Activated CD8-positive, alpha-beta T cell treated with anti-CD3 and anti-CD28 coated beads for 36 hours (primary cell): ENCODE measurements around the gene ARHGAP31. TPM values are rescaled to one million over a fixed set of nuclear protein-coding genes. Genes with fewer than 3 reads are reported as not detected.

Experiments
- ATAC-seq: fragments of 200-7000 bp; cut with Tn5 transposase; one replicate; pipeline ENCODE4 v1.10.0; 2021; ENCODE audit warnings: mild to moderate bottlenecking, moderate library complexity
- CTCF ChIA-PET: fragments of 350-600 bp; sonication (Branson Sonifier 250); formaldehyde crosslinking; loops from one replicate; lab custom pipeline; 2021; ENCODE audit warnings: antibody characterized with exemption; lab: Charles Lee
- POLR2A ChIA-PET: fragments of 350-600 bp; sonication (Branson Sonifier 250); formaldehyde crosslinking; loops from one replicate; lab custom pipeline; 2021; ENCODE audit warnings: antibody characterized with exemption; lab: Charles Lee
- DNase-seq: peaks from one replicate; pipeline ENCODE4 v3.0.0-alpha.2; 2020
- H3K27ac Mint-ChIP-seq: one replicate; pipeline ENCODE4 v1.8.0; 2021; ENCODE audit warnings: mild to moderate bottlenecking, mixed read lengths
- H3K27me3 Mint-ChIP-seq: one replicate; pipeline ENCODE4 v1.8.0; 2021; ENCODE audit warnings: mixed read lengths
- H3K36me3 Mint-ChIP-seq: one replicate; pipeline ENCODE4 v1.8.0; 2021; ENCODE audit warnings: low read depth, mixed read lengths
- H3K4me1 Mint-ChIP-seq: one replicate; pipeline ENCODE4 v1.8.0; 2021; ENCODE audit warnings: low read depth, mixed read lengths
- H3K4me3 Mint-ChIP-seq: one replicate; pipeline ENCODE4 v1.8.0; 2021; ENCODE audit warnings: mild to moderate bottlenecking, moderate library complexity, mixed read lengths
- H3K9me3 Mint-ChIP-seq: one replicate; pipeline ENCODE4 v1.8.0; 2021; ENCODE audit warnings: mixed read lengths
- intact Hi-C: fragments of 100-400 bp; cut with micrococcal nuclease; formaldehyde crosslinking; loops from one replicate; pipeline ENCODE4 v1.10.0; 2022
- total RNA-seq, 2 experiments: library from RNA; stranded (reverse); gene quantifications; one replicate each; pipeline ENCODE4 v1.2.3, GENCODE V29; 2021
- TF ChIP-seq, protein P1 (sequence below): fragments of 200-600 bp; IDR thresholded peaks from one replicate; pipeline ENCODE4 v1.8.0; 2022; ENCODE audit warnings: antibody characterized with exemption, mild to moderate bottlenecking

ARHGAP31 gene
- total RNA-seq, 2 experiments from 2014 or later: 6.6 to 8.0 TPM

DNA sequence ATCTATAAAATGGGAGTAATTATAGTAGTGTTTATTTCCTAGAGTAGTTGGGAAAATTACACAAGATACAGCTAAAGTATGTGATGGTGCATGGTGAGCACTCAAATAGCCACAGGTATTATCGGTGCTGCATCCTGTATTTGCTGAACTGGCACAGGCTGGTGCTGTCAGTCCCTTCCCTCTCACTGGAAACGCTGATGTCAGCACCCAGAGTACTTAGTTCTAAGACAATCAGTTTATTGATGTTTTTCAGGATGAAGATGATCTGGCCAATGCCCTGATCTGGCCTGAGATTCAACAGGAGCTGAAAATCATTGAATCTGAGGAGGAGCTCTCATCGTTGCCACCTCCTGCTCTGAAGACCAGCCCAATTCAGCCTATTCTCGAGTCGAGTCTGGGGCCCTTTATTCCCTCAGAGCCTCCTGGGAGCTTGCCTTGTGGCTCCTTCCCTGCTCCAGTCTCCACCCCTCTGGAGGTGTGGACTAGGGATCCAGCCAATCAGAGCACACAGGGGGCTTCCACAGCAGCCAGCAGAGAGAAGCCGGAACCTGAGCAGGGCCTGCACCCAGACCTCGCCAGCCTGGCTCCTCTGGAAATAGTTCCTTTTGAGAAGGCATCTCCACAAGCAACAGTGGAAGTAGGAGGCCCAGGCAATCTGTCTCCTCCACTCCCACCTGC, 119.6 kb downstream of the ARHGAP31 start:
- Mint-ChIP-seq H3K4me1 (no peaks in the 10 kb centered on the region), H3K27ac (no peak overlapping the region), H3K4me3 (no peak overlapping the region), H3K9me3 (no peaks in the 10 kb centered on the region), H3K36me3 (peaks cover 8% of the 10 kb centered on the region), H3K27me3 (no peaks in the 10 kb centered on the region)
- ChIA-PET CTCF (no interaction called here), POLR2A (no interaction called here)
- ATAC-seq (no peak), DNase-seq (no peak)
- intact Hi-C loops: no loop called here
- TF ChIP-seq, protein P1, sequence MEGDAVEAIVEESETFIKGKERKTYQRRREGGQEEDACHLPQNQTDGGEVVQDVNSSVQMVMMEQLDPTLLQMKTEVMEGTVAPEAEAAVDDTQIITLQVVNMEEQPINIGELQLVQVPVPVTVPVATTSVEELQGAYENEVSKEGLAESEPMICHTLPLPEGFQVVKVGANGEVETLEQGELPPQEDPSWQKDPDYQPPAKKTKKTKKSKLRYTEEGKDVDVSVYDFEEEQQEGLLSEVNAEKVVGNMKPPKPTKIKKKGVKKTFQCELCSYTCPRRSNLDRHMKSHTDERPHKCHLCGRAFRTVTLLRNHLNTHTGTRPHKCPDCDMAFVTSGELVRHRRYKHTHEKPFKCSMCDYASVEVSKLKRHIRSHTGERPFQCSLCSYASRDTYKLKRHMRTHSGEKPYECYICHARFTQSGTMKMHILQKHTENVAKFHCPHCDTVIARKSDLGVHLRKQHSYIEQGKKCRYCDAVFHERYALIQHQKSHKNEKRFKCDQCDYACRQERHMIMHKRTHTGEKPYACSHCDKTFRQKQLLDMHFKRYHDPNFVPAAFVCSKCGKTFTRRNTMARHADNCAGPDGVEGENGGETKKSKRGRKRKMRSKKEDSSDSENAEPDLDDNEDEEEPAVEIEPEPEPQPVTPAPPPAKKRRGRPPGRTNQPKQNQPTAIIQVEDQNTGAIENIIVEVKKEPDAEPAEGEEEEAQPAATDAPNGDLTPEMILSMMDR: no peak

DNA sequence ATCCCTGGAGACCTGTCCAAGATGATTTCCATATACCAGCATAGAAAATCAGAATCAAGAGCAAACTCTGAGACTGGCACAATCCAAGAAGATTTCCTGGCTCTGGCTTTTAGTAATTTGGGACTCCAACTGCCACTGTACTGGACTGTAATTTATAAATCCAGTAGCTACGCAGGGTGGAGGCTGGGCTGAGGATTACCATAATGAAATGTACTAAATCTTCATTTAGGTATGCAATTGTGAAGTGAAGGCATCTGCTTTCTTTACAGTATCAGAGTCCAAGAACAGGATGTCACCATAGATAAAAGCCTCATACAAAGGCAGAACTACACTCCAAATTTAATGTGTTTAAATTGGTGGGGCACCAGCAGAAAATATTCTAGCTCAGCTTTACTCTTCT, 122.7 kb downstream of the ARHGAP31 start:
- Mint-ChIP-seq H3K4me1 (peaks cover 4% of the 10 kb centered on the region), H3K4me3 (no peak overlapping the region), H3K9me3 (no peaks in the 10 kb centered on the region), H3K27ac (no peak overlapping the region), H3K27me3 (no peaks in the 10 kb centered on the region), H3K36me3 (no peaks in the 10 kb centered on the region)
- DNase-seq (no peak), ATAC-seq (no peak)
- ChIA-PET POLR2A (no interaction called here), CTCF (interaction anchor here (0.6 to 1.3 kb wide), 3 partner anchors 9 to 143 kb away, joined by 3 read pairs; no protein-coding TSS in a partner anchor)
- TF ChIP-seq, protein P1: no peak
- intact Hi-C loops: no loop called here

DNA sequence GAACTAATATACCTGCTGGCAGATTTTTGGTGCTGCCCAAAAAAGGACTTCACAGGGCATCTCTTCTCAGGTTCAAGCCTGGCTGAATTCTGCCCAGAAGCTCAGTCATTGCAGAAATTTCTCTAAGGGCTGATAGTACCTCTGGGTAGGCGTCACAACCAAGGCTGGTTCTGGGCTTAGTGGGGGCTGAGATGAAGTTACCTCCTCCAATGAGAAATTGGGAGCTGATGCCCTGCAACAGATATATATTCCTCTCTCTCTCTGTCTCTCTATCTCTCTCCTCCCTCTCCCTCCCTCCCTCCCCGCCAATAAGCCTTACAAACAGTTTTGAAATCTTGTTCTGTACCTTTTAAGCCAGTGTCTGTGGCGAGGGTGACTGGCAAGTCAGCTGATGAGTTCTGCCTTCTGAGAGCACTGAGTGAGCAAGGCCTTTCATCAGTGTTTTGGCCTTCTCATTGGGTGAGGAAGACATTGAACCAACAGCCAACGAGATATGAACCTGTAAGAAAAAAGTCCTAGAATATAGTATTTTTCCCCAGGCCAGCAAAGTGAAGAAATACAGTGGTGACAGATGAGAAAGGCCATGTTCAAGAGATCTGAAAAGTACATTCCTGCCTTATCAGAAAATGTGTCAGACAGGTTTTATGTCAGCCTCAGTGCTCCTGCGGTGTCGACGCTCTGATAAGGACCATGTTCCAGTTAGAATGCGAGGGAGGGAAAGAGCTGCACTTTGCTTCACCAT, 123.8 kb downstream of the ARHGAP31 start:
- CTCF ChIA-PET: interaction anchor here (0.9 to 1.3 kb wide), 2 partner anchors 10 to 144 kb away, joined by 3 read pairs; no protein-coding TSS in a partner anchor

DNA sequence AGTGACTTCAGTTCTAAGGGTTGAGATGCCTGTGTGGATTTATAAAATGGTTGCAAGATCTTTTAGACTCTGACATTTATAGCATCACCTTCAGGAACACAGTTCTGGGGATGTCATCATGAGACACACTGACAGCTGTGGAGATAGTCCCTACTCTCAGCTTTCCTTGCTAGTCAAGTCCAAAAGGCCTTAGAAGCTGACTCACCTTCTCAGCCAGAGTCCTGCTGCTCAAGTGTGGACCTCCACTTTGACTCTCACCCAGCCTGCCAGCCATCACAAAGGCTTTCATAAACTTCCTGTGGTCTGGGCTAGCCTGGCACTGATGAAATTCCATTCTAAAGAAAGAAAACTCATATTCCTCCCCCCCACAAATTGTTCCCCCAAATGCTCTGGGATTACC, 124.5 kb downstream of the ARHGAP31 start:
- no peak for DNase-seq
- ChIA-PET POLR2A (no interaction called here), CTCF (no interaction called here)
- H3K4me1 Mint-ChIP-seq: peaks cover 6% of the 10 kb centered on the region
- H3K9me3 Mint-ChIP-seq: no peaks in the 10 kb centered on the region
- no peaks in the 10 kb centered on the region for H3K27me3 Mint-ChIP-seq
- intact Hi-C loops: no loop called here
- no peak for ATAC-seq
- TF ChIP-seq, protein P1: no peak
- no peak overlapping the region for H3K4me3 Mint-ChIP-seq
- H3K36me3 Mint-ChIP-seq: no peaks in the 10 kb centered on the region
- no peak overlapping the region for H3K27ac Mint-ChIP-seq

More for the DNA sequence above, 123.8 kb downstream of the ARHGAP31 start:
- no peak overlapping the region for H3K27ac Mint-ChIP-seq
- DNase-seq: no peak
- no peak for ATAC-seq
- intact Hi-C loops: no loop called here
- no peaks in the 10 kb centered on the region for H3K27me3 Mint-ChIP-seq
- no peaks in the 10 kb centered on the region for H3K36me3 Mint-ChIP-seq
- TF ChIP-seq, protein P1: no peak
- H3K4me3 Mint-ChIP-seq: no peak overlapping the region
- H3K4me1 Mint-ChIP-seq: peaks cover 6% of the 10 kb centered on the region
- POLR2A ChIA-PET: no interaction called here
- no peaks in the 10 kb centered on the region for H3K9me3 Mint-ChIP-seq

DNA sequence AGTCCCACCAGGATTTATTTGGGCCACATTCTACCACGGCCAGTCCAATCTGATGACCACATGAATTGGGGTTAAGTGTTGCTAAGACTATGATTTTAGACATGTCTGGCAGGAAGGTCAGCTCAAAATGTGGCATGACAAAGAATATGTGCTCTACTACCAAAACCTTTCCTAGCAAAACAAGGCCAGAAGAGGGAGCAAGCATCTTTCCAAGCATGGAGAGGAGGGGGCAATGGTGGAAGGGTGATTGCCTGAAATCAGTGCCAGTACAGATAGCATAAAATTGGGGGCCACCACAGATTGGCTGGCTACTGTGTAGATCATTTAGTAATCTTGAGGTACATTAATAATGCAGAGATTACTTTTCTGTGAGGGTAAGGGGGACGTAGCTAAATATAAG, 126.0 kb downstream of the ARHGAP31 start:
- intact Hi-C loops: no loop called here
- no peak for ATAC-seq
- H3K4me3 Mint-ChIP-seq: no peak overlapping the region
- no peak for DNase-seq
- H3K4me1 Mint-ChIP-seq: peaks cover 6% of the 10 kb centered on the region
- TF ChIP-seq, protein P1: no peak
- CTCF ChIA-PET: interaction anchor here (1.2 kb wide), 1 partner anchor 260 kb away, joined by 5 read pairs; no protein-coding TSS in a partner anchor
- no peak overlapping the region for H3K27ac Mint-ChIP-seq
- POLR2A ChIA-PET: no interaction called here
- no peaks in the 10 kb centered on the region for H3K36me3 Mint-ChIP-seq
- H3K27me3 Mint-ChIP-seq: no peaks in the 10 kb centered on the region
- H3K9me3 Mint-ChIP-seq: no peaks in the 10 kb centered on the region
